RPMI8226 (cell line): ENCODE data around the gene ADH1A.
"Not testable (repeated sequence)": the region's sequence is repeated elsewhere in the genome, so short reads cannot be mapped to it uniquely, and the experiment has no call there.

Experiments used
- DNase-seq: peaks from one replicate; pipeline ENCODE4 v3.0.0-alpha.2; 2015

Gene ADH1A

DNA sequence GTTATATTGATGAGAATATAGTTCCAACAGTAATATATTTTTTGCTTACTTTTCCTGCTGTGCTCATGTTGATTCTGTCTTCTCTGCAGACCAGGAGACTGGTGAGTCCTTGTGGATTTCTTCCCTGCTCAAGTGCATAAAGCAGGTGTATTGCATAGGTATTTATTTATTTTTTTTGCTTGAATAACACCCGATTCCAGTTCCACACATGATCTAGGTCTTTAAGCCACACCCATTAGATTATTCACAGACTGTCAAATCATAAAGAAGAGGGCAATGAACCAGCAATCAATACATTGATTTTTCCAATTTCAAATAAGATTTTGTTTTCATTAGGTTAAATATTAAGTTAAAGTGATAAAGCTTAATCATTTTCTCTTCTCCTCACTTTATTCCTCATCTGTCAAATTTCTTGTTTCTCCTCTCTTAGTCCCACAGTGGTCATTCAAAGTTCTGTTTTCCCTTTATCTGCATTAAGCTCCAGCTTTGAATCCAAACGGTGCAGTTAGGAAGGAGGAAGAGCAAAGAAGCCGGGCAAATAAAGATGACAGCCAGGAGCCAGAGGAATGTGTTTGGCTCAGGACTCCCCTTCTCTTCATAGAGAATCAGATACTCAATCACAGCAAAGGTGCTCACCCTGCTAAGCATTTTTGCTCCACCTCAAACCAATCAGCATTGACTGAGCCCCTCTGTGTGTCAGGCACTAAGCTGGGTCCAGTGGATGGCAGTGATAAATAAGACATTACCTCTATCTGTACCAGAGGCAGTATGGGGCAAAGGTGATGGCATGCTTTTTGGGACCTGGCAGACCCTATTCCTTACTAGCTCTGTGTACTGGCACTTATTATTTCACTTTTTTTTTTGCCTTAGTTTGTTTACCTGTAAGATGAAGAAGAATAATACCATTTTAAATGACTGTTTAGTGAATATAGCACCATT, at the start of gene ADH1A:
TSS of gene ADH1A (minus strand) at position 138 of the 939 bp plus-strand sequence. CDS start at position 67, 71 bp downstream.
- DNase-seq: no peak

DNA sequence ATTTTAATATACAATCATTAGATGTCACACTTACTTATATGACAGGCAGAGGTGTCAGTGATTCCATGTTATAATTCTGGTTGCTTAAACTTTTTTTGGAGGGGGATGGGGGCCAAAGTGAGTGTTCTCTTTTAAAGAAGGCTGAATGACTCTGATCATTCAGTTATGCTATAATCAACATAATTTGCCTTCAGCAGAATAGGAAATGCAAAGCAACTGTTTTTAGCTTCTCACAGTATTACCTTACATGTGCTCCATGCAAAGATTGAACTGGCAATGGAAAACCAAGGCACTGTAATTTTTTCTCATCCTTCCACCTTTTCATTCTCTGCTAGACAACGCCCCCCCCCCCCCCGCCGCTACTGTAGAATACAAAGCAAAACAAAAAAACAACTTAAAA, 48.4 kb upstream of the ADH1A start:
- DNase-seq: no peak

DNA sequence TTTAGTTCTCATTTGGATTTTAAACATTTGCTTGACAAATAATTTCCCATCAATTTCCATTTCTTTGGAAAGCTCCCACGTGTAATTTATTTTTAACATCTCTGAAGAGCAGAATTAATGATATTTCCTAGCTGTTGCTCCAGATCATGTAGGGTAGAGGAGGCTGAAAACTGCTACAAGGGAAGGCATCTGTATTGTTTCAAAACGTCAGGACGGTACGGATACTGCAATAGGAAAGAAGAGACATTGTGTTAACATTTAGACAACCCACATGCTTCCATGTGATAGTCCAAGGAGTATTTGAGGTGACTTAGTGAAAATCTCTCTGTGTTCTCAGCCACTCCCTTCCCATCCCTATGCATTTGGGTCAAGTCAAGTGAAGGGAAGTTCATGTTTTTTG, 45.8 kb upstream of the ADH1A start:
- DNase-seq: no peak

DNA sequence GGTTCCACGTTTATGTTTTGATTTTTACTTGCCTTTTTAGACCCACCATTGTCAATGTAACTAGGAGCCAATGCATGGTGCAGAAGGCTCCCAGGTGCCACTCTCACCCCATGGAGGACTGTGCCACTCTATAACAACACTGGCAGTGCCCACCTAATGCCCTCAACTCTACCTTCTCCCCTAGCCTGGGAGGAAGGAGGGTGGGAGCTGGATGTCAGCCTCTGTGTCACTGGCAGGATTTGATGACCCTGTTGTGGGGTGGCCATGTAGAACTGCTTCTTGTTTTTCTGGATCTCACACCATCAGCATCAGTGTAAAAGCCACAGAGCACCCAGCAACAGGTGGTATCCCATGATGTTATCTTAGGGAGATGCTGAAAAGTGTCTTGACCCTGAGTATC, 44.1 kb upstream of the ADH1A start:
- DNase-seq: no peak

DNA sequence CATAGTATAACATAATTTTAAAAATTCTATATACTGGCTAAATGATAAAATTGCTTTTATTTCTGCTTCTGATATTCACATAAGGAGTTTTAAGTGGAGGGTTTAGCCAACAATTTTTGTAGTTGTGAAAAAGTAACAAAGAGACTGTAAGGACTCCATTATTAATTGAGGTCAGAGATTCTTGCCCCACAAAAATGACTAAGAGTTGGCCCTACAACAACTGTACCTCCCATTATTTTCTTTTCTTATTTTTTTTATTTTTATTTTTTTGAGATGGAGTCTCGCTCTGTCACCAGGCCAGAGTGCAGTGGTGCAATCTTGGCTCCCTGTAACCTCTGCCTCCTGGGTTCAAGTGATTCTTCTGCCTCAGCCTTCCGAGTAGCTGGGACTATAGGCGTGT, 39.9 kb upstream of the ADH1A start:
- no peak for DNase-seq

DNA sequence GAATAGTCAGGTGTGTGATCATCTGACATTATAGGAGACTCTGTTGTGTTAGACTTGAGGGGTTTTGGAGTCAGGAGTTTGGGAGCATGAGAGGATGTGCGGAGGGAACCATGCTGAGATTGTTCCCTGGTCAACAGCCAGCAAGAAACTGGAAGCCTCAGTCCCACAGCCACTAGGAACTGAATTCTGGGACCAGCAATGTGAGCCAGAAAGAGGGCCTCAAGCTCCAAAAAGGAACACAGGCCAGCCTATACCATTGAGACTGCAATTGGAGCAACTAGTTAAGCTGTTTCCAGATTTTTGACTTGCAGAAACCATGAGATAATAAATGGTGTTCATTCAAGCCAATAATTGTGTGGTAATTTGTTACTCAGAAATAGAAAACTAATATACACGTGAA, 39.1 kb upstream of the ADH1A start:
- no peak for DNase-seq

DNA sequence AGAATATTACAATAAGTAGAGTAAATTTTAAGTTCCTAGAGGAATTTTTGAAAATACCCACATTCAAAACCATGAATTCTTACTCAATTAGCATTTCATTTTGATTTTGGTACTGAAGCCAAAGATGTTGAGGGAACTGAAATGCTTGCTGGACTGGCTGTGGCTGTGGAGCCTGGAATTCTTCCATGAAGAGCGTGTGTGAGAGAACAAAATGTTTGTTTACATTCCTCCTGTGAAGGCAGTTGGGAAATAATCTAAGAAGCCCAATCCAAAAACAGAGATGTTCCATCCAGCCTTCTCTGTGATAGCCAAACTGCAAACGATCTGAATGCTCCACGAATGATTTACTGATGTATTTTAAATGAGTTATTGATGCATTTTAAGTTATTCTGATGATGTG, 34.2 kb upstream of the ADH1A start:
- DNase-seq: no peak

DNA sequence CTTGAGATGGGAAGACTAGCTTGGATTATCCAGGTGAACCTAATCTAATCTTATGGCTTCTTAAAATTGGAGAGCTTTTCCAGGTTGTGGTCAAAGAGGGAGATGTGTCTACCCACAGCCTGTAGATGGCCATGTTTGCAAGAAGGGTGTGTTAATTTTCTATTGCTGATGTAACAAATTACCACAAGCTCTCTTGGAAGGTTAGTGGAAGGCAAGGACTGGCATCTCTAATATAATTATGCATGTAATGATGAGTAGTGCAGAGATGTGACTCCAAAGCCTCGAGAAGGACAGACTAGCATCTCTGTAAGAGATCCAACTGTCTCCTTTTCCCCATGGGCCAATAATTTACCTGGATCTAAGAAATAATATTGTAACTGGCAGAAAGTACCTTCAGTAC, 33.6 kb upstream of the ADH1A start:
- DNase-seq: no peak

DNA sequence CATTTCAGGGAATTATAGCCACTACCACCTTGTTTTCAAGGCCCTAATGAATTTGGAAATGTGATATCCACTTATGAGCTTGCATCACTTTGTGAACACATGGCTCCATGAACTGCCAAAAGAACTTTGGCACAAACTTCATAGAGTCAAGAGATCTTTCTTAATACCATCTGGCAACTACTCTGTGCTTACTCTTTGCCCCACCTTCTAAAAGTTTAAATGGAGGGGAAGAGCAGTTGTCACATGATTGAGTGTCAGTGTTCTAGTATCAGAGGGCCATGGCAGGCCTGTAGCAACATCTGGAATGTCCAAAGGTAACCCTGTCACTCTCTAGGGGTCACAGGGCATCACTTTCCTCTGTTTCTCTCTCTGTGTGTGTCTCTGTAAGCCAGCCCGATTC, 33.0 kb upstream of the ADH1A start:
- no peak for DNase-seq

DNA sequence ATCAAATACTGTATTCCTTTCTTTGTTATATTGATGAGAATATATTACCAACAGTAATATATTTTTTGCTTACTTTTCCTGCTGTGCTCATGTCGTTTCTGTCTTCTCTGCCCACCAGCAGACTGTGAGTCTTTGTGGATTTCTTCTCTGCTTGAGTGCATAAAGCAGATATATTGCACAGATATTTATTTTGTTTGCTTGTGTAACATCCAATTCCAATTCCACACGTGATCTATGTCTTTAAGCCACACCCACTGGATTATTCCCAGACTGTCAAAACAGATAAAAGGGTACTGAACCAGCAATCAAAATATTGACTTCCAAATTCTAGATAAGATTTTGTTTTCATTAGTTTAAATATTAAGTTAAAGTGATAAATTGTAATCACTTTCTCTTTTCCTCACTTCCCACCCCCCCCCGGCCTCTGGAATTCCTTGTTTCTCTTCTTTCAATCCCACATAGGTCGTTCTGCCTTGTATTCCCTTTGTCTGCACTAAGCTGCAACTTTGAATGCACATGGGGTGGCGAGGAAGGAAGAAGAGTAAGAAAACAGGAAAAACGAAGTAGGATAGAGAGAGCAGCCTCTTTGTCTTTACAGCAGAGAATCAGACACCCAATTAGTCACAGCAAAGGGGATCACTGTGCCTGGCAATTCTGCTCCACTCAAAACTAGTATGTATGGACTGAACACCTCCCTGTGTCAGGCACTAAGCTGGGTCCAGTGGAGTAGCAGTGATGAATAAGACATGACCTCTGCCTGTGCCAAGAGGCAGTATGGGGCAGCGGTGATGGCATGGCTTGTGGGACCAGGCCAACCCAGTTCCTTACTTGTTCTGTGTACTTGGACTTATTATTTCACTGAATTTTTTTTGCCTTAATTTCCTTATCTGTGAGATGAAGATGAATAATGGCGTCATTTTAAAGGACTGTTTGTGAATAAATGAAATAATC, 30.7 kb upstream of the ADH1A start, which contains the start of gene ADH1B:
TSS of gene ADH1B (minus strand) at position 161 of the 951 bp plus-strand sequence. CDS start at position 91, 70 bp downstream.
- no peak for DNase-seq

DNA sequence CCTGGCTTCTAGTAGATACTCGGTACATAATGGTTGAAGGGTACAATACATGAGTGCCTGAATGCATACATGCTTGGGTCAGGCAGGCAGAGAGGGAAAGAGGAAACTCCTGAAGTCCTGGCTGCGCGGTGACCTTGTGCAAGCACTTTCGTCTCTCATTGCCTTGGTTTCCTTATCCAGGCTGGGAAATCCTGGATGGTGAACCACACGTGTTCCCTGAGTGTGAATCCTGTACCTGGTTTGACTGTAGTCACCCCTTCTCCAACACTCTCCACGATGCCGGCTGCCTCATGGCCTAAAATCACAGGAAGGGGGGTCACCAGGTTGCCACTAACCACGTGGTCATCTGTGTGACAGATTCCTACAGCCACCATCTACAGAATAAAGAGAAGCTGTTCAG, 27.0 kb upstream of the ADH1A start:
- not testable (repeated sequence) for DNase-seq

DNA sequence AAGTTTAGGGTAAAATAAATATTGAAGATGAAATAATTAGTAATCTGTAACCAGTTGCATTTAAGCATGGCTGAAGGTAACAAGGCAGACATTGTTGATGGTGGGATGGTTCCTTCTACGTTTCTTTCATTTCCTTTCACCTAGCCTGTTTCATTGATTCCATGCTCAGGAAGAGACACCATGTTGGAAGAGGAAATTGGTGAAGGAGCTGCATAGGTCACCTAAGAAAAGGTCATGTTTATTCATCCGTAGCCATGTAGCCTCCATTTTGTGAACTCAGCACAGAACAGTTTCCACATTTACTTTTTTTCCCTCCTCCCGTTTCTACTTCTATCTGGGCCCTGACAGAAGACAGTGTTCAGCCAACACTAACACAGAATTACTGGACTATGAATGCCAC, 26.6 kb upstream of the ADH1A start:
- no peak for DNase-seq

DNA sequence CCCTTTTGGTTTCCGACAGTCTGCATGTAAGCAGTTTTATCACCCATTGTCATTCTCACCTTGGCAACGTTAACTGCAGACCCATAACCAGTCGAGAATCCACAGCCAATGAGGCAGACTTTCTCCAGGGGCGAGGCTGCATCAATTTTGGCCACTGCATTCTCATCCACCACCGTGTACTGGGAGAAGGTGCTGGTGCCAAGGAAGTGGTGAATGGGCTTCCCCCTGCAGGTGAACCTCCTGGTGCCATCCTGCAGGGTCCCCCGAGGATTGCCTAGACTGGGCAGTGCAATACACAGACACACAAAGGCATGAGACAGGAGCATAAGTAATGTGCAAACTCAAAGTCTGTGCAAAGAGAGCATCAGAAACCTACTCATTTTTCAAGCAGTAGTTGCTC, 25.1 kb upstream of the ADH1A start:
- no peak for DNase-seq

DNA sequence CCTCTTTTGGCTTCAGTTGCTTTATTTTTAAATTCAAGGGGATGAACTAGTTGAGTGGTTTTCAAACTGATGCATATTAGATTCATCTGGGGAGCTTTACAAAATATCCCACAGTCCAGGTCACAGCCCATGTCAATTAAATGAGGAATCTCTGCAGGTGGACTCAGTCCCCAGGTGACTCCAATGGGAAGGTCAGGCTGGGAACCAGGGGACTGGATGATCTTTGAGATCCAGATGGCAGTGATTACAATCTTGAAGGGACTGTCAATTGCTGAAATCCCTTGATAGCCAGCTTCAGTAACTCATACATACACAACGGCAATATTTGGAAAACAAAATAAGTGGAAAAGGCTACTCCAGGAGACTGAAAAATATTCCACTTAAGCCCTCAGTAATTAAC, 23.4 kb upstream of the ADH1A start:
- DNase-seq: no peak

DNA sequence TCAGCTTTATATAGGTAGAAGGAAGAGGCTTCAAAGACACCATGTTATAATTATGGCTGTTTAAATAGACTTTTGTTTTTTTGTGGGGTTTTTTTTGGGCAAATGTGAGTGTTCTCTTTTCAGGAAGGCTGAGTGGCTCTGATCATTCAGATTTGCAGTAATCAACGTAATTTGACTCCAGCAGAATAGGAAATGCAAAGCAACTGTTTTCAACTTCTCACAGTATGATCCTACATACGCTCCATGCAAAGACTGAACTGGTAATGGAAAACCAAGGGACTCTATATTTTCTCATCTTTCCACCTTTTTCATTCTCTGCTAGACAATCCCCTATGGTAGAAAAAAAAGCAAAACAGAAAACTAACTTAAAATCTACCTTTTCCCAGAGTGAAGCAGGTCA, 19.6 kb upstream of the ADH1A start:
- DNase-seq: no peak

DNA sequence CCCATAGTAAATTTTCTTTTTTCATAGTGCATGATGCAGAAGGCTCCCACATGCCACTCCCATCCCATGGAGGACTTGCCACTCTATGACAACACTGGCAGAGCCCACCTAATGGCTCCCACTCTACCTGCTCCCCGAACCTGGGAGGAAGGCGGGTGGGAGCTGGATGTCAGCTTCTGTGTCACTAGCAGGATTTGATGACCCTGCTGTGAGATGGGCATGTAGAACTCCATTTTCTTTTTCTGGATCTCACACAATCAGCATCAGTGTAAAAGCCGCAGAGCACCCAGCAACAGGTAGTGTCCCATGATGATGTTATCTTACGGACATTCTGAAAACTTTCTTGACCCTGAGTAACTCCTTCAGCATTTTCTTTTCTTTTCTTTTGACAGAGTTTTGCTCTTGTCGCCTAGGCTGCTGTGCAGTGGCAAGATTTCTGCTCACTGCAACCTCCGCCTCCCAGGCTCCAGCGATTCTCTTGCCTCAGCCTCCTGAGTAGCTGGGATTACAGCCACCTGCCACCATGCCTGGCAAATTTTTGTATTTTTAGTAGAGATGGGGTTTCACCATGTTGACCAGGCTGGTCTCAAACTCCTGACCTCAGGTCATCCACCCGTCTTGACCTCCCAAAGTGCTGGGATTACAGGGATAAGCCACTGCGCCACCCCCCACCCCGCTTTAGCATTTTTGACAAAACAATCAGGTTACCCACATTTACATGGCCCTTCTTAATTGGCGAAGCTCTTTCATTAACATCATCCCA, 15.0 kb upstream of the ADH1A start:
- DNase-seq: no peak

DNA sequence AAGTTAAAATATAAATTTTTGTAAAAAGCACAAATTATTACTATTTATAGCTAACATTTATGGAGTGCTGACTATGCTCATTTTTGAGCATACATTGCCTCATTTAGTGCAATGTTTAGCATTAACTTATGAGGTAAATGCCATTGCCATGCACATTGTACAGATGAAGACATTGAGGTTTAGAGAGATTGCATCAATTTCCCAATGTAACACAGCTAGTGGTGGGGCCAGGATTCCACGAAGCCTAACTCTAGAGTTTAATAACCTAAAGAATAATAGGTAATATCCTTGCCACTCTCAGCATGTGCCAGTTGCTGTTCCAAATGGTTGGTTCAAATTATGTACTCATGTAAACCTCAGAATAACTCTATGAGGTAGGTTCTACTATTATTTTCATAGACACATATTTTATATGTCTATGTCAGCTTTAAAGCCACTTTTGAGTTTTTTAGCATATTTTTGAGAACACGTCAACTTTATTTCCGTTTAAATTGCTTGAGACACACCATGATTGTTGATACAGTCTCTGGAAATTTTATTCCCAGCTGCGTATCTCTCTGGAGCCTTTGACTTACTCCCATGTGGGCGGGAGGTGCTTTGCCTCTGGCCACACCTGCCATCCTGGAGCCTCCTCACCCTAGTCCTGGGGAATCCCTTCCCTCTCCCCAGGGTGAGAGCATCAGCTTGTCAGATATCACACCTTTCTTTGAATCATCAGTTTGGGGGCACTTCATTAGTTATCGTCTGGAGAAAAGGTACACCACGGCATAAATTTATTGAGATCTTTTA, 10.8 kb upstream of the ADH1A start:
- DNase-seq: no peak

DNA sequence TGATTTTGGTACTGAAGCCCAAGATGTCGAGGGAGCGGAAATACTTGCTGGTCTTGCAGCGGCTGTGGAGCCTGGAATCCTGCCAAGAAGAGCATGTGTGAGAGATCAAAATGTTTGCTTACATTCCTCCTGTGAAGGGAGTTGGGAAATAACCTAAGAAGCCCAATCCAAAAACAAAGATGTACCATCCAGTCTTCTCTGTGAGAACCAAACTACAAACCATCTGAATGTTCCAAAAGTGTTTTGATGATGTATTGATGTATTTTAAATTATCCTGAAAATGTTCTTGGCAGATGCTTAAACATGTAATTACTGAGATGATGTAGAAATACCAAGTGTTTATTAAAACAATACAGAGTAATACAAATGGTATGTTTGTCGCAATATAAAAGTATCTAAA, 10.1 kb upstream of the ADH1A start:
- no peak for DNase-seq

DNA sequence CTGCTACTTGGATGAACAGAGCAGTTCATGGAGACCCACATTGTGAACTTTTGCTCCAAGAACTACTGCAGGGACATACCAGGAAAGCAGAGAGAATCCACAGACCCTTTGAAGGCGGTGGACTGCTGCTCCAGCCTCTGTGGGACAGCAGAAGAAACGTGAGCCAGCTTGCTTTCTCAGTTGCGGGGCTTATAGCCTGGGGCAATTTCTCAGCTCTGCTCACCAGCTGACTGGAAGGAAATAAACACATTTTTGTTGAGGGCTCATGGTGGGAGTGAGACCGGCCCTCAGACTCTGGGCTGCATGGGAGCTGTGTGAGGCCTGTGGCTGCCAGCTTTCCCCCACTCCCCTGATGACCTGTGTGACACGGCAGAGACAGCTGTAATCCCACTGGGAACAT, 2.6 kb upstream of the ADH1A start:
- no peak for DNase-seq

DNA sequence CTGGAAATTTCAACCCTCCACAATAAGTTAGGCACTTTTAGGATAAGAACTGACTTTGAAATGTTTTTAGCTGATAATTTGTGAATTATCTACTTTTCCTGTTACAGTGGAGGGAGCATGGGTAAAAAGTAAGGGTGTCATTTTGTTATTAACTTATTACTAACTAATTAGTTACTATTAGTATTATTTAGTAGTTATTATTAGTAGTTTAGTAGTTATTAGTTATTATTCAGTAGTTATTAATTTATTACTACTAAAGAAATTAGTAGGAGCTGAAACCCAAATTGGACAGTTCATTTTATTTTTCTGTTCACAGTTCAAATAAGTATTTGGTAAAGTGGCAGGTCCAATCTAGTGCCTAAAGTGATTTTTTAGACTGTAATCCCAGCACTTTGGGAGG, 5.4 kb downstream of the ADH1A start:
- no peak for DNase-seq

DNA sequence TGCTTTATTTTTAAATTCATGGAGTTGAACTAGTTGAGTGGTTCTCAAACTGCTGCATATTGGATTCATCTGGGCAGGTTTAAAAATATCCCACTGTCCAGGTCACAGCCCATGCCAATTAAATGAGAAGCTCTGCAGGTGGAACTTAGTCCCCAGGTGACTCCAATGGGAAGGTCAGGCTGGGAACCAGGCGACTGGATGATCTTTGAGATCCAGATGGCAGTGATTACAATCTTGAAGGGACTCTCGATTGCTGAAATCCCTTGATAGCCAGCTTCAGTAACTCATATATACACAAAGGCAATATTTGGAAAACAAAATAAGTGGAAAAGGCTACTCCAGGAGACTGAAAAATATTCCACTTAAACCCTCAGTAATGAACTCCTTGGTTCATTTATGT, 8.1 kb downstream of the ADH1A start:
- no peak for DNase-seq

DNA sequence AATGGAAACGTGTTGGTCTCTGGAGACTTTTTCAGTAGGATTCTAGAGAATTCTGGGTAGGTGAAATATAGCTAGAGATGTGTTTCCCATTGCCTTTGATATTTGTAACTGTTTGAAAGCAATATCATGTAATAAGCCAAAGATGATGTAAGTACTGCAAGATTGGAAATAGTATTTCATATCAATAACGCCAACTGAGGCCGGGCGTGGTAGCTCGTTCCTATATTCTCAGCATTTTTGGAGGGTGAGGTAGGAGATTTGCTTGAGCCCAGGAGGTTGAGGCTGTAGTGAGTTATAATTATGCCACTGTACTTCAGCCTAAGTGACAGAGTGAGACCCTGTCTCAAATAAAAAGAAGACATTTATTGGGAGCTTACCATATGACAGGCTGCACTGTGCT, 9.5 kb downstream of the ADH1A start:
- no peak for DNase-seq
